H1 (cell line): ENCODE data around the gene CEACAM5.

ENCODE experiments used
- CTCF ChIP-seq, 3 experiments: IDR thresholded peaks; 1 replicate in 2 of 3; 2 replicates in 1 of 3; pipeline versions ENCODE4 v1.5.1 to v1.6.1; 2011; ENCODE audit warnings: low read length in 3 of 3, mild to moderate bottlenecking in 3 of 3, inconsistent platforms in 2 of 3, low read depth in 1 of 3, moderate library complexity in 1 of 3; ENCODE audit not compliant: insufficient read depth in 1 of 3; ENCODE audit errors: control extremely low read depth in 1 of 3
- EGR1 ChIP-seq: IDR thresholded peaks from 2 replicates; pipeline ENCODE4 v1.6.1; 2011; ENCODE audit warnings: low read depth, low read length, borderline replicate concordance
- EP300 ChIP-seq, 2 experiments: IDR thresholded peaks; 1 replicate in 1 of 2; 2 replicates in 1 of 2; pipeline ENCODE4 v1.6.1; 2011 to 2012; ENCODE audit warnings: low read depth in 2 of 2, low read length in 2 of 2, mild to moderate bottlenecking in 2 of 2, borderline replicate concordance in 1 of 2, inconsistent platforms in 1 of 2, moderate library complexity in 1 of 2
- EZH2 ChIP-seq: fragments of 200-600 bp; sonication (generic); IDR thresholded peaks from 2 replicates; pipeline ENCODE4 v1.7.1; 2012; ENCODE audit warnings: low read depth, mild to moderate bottlenecking, moderate library complexity, low read length, inconsistent platforms; ENCODE audit not compliant: severe bottlenecking
- JUN ChIP-seq: IDR thresholded peaks from 2 replicates; pipeline ENCODE4 v1.6.1; 2011; ENCODE audit warnings: low read depth, mild to moderate bottlenecking, improper control_type of control experiment, low read length
- POLR2A ChIP-seq, 2 experiments: IDR thresholded peaks; 1 replicate in 1 of 2; 2 replicates in 1 of 2; pipeline ENCODE4 v1.6.1; 2011; ENCODE audit warnings: low read depth in 2 of 2, low read length in 2 of 2, mild to moderate bottlenecking in 2 of 2; ENCODE audit errors: control extremely low read depth in 1 of 2
- POLR2AphosphoS5 ChIP-seq: IDR thresholded peaks from 2 replicates; pipeline ENCODE4 v1.6.1; 2011; ENCODE audit warnings: low read depth, low read length
- POU5F1 ChIP-seq: IDR thresholded peaks from 2 replicates; pipeline ENCODE4 v1.6.1; 2011; ENCODE audit warnings: low read depth, mild to moderate bottlenecking, low read length, moderate library complexity
- RAD21 ChIP-seq, 2 experiments: IDR thresholded peaks in 1 of 2; conservative IDR thresholded peaks in 1 of 2; 2 replicates each; pipeline ENCODE4 v1.6.1; 2011; ENCODE audit warnings: low read depth in 2 of 2, low read length in 2 of 2, improper control_type of control experiment in 1 of 2, inconsistent platforms in 1 of 2, mild to moderate bottlenecking in 1 of 2, moderate library complexity in 1 of 2
- TAF1 ChIP-seq: IDR thresholded peaks from 2 replicates; pipeline ENCODE4 v1.6.1; 2011; ENCODE audit warnings: mild to moderate bottlenecking, low read depth, low read length
- TEAD4 ChIP-seq: IDR thresholded peaks from 2 replicates; pipeline ENCODE4 v1.6.1; 2012; ENCODE audit warnings: low read depth, low read length, inconsistent platforms, mixed read lengths
- YY1 ChIP-seq: IDR thresholded peaks from 2 replicates; pipeline ENCODE4 v1.6.1; 2011; ENCODE audit warnings: low read depth, mild to moderate bottlenecking, low read length
- ZNF274 ChIP-seq: IDR thresholded peaks from 2 replicates; pipeline ENCODE4 v1.7.0; 2012; ENCODE audit warnings: low read length, borderline replicate concordance; ENCODE audit errors: extremely low read depth
- TF ChIP-seq, protein P1 (sequence below): IDR thresholded peaks from 2 replicates; pipeline ENCODE4 v1.6.1; 2012; ENCODE audit warnings: low read length, inconsistent platforms

- TF ChIP-seq EGR1 (no peak), POLR2A (IDR thresholded peaks at IDR 0.05; ENCODE audit: control extremely low read depth in 1 of 2, low read depth in 2 of 2, low read length in 2 of 2) (no peak), YY1 (no peak), POLR2AphosphoS5 (no peak), CTCF (IDR thresholded peaks at IDR 0.05; ENCODE audit: control extremely low read depth in 1 of 3, insufficient read depth in 1 of 3, low read depth in 1 of 3, low read length in 3 of 3) (no peak), TEAD4 (no peak), RAD21 (IDR thresholded peaks at IDR 0.05 in 1 of 2, conservative IDR thresholded peaks at IDR 0.05 in 1 of 2; ENCODE audit: low read depth in 2 of 2, low read length in 2 of 2) (no peak), ZNF274 (no peak), TAF1 (no peak), EZH2 (no peak), JUN (no peak), POU5F1 (no peak), EP300 (IDR thresholded peaks at IDR 0.05; ENCODE audit: borderline replicate concordance in 1 of 2, low read depth in 2 of 2, low read length in 2 of 2) (no peak)
- TF ChIP-seq, protein P1, sequence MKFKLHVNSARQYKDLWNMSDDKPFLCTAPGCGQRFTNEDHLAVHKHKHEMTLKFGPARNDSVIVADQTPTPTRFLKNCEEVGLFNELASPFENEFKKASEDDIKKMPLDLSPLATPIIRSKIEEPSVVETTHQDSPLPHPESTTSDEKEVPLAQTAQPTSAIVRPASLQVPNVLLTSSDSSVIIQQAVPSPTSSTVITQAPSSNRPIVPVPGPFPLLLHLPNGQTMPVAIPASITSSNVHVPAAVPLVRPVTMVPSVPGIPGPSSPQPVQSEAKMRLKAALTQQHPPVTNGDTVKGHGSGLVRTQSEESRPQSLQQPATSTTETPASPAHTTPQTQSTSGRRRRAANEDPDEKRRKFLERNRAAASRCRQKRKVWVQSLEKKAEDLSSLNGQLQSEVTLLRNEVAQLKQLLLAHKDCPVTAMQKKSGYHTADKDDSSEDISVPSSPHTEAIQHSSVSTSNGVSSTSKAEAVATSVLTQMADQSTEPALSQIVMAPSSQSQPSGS: no peak
Observed at GRCh38 chr19:41690801-41691065, 17.7 kb upstream of the CEACAM5 start.
